Suprapubic skin (tissue), 4 donors: ENCODE measurements around the gene PAGE2. TPM values are rescaled to one million over a fixed set of nuclear protein-coding genes. Genes with fewer than 3 reads are reported as not detected.

Source experiments
- DNase-seq, 2 donors: peaks; one replicate each; pipeline ENCODE4 v3.0.0-alpha.2; 2019; ENCODE audit warnings: low spot score in 2 of 2
- H3K27ac ChIP-seq: fragments of 200-600 bp; sonication (generic); one replicate; pipeline ENCODE4 v1.5.1; 2019
- H3K27me3 ChIP-seq: fragments of 200-600 bp; sonication (generic); one replicate; pipeline ENCODE4 v1.5.1; 2019
- H3K36me3 ChIP-seq: fragments of 200-600 bp; sonication (generic); one replicate; pipeline ENCODE4 v1.5.1; 2019
- H3K4me1 ChIP-seq: fragments of 200-600 bp; sonication (generic); one replicate; pipeline ENCODE4 v1.5.1; 2019
- H3K4me3 ChIP-seq: fragments of 200-600 bp; sonication (generic); one replicate; pipeline ENCODE4 v1.5.1; 2019; ENCODE audit warnings: mild to moderate bottlenecking
- H3K9me3 ChIP-seq: fragments of 200-600 bp; sonication (generic); one replicate; pipeline ENCODE4 v1.5.1; 2019
- EP300 ChIP-seq: sonication (generic); formaldehyde crosslinking; IDR thresholded peaks from one replicate; pipeline ENCODE4 v1.6.1; 2017; ENCODE audit warnings: antibody characterized with exemption
- POLR2A ChIP-seq, 2 donors: fragments of 450-650 bp; IDR thresholded peaks; one replicate each; pipeline ENCODE4 v1.6.1; 2017; ENCODE audit warnings: antibody characterized with exemption in 2 of 2, mild to moderate bottlenecking in 2 of 2, moderate library complexity in 2 of 2
- POLR2AphosphoS5 ChIP-seq, 3 donors: sonication (generic); formaldehyde crosslinking; IDR thresholded peaks; one replicate each; pipeline ENCODE4 v1.6.1; 2017; ENCODE audit warnings: antibody characterized with exemption in 3 of 3
- WGBS: methylation state at CpG from one replicate; pipeline ENCODE4 v1.1.5; 2018; 5-methylcytosine and 5-hydroxymethylcytosine counted together
- total RNA-seq, 4 donors: library from RNA; depleted of rRNA; stranded (reverse); fragments of >200 nt; gene quantifications; one replicate each; pipeline ENCODE4 v1.1.0, GENCODE V29; 2016
- TF ChIP-seq, protein P1 (sequence below), 2 donors: fragments of 200-600 bp in 1 of 2; fragments of 450-650 bp in 1 of 2; sonication (generic) in 1 of 2; IDR thresholded peaks; one replicate each; pipeline ENCODE4 v1.5.1; 2016 to 2019; ENCODE audit warnings: antibody characterized with exemption in 2 of 2, mild to moderate bottlenecking in 1 of 2, moderate library complexity in 1 of 2

Gene PAGE2
- total RNA-seq, 4 donors from 2014 or later: not detected

DNA sequence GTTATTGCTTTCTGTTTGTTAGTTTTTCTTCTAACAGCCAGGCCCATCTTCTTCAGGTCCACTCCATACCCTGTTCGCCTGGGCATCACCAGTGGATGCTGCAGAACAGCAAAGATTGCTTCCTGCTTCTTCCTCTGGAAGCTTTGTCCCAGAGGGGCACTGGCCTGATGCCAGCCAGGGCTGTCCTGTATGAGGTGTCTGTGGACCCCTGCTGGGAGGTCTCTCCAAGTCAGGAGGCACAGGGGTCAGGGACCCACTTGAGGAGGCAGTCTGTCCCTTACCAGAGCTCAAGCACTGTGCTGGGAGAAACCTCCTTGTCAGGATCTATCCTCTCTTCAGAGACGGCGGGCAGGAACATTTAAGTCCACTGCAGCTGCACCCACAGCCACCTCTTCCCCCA is 16.5 kb upstream of the PAGE2 start:
- no peaks in the 10 kb centered on the region for H3K9me3 ChIP-seq
- H3K36me3 ChIP-seq: no peaks in the 10 kb centered on the region
- no peak overlapping the region for H3K4me3 ChIP-seq
- DNase-seq: no peak
- no peak overlapping the region for H3K27ac ChIP-seq
- no peaks in the 10 kb centered on the region for H3K27me3 ChIP-seq
- H3K4me1 ChIP-seq: no peaks in the 10 kb centered on the region
- TF ChIP-seq POLR2AphosphoS5 (IDR thresholded peaks at IDR 0.05): no peak
- TF ChIP-seq POLR2A (IDR thresholded peaks at IDR 0.05): no peak
- no peak for TF ChIP-seq EP300
- TF ChIP-seq, protein P1, sequence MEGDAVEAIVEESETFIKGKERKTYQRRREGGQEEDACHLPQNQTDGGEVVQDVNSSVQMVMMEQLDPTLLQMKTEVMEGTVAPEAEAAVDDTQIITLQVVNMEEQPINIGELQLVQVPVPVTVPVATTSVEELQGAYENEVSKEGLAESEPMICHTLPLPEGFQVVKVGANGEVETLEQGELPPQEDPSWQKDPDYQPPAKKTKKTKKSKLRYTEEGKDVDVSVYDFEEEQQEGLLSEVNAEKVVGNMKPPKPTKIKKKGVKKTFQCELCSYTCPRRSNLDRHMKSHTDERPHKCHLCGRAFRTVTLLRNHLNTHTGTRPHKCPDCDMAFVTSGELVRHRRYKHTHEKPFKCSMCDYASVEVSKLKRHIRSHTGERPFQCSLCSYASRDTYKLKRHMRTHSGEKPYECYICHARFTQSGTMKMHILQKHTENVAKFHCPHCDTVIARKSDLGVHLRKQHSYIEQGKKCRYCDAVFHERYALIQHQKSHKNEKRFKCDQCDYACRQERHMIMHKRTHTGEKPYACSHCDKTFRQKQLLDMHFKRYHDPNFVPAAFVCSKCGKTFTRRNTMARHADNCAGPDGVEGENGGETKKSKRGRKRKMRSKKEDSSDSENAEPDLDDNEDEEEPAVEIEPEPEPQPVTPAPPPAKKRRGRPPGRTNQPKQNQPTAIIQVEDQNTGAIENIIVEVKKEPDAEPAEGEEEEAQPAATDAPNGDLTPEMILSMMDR (IDR thresholded peaks at IDR 0.05): no peak
- WGBS: 85% methylated on average over 3 of the region's 3 CpGs

DNA sequence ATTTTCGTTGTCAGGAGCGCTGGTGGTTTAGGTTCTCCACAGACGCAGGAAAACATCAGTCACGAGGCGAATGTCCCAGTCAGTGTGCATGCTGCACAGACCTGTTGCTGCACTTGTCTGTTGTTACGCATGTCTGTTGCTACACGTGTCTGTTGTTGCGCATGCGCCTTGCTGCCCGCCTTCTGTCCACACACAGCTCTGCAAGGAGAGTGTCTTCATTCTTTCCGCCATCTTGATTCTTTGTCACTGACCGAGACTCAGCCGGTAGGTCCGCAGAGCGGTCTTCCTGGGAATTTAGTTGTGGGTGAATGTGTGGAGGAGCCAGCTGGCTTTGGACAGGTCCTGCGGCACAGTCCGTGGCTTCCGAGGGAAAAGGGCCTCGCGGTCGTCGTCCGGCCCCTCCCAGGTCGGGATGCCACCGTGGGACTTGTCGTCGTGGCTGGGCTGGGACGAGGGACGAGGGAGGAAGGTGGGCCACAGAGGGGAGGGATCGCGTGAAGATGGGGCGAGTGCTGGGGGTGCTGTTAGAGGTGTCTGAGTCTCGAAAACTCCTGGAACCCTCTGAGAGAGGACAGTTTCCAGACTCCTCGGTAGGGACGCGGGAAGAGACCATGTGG is 13.9 kb upstream of the PAGE2 start, which contains the start of gene PAGE2B:
PAGE2B (plus strand) TSS at position 180 of the 617 bp plus-strand sequence. CDS start 1,012 bp downstream, outside the sequence.
- no peak within 1 kb of the TSS for H3K4me3 ChIP-seq
- no peaks in the 10 kb centered on the region for H3K36me3 ChIP-seq
- no peaks in the 10 kb centered on the region for H3K4me1 ChIP-seq
- no peak within 1 kb of the TSS for H3K27ac ChIP-seq
- 86% methylated on average over 33 of the region's 36 CpGs for WGBS
- no peaks in the 10 kb centered on the region for H3K27me3 ChIP-seq
- TF ChIP-seq EP300 (no peak), POLR2A (IDR thresholded peaks at IDR 0.05) (no peak), POLR2AphosphoS5 (IDR thresholded peaks at IDR 0.05) (no peak)
- TF ChIP-seq, protein P1 (IDR thresholded peaks at IDR 0.05): no peak
- no peaks in the 10 kb centered on the region for H3K9me3 ChIP-seq
- DNase-seq: no peak

DNA sequence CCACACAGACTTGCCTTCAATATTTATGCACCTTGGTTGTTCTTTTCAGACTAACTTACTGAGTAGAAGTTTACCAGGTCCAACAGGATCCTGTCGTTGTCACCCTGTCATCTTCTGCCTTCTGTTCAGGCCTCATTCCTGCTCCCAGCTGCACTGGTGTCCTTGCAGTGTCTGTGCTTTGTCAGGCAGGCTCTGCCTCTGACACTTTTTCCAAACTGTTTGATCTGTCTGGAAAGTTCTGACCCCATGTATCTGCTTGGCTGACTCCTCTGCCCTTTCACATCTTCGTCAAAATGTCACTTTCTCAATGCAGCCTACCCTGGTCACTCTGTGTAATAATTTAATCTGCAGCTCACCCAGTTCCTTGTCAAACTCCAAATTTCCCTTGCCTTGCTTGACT is 9.9 kb downstream of the PAGE2 start:
- no peak overlapping the region for H3K4me3 ChIP-seq
- WGBS: 40% methylated on average over 2 of the region's 2 CpGs
- TF ChIP-seq, protein P1 (IDR thresholded peaks at IDR 0.05): no peak
- TF ChIP-seq EP300 (no peak), POLR2AphosphoS5 (IDR thresholded peaks at IDR 0.05) (no peak), POLR2A (IDR thresholded peaks at IDR 0.05) (no peak)
- H3K27me3 ChIP-seq: no peaks in the 10 kb centered on the region
- H3K27ac ChIP-seq: no peak overlapping the region
- DNase-seq: no peak
- no peaks in the 10 kb centered on the region for H3K4me1 ChIP-seq
- no peaks in the 10 kb centered on the region for H3K36me3 ChIP-seq
- H3K9me3 ChIP-seq: no peaks in the 10 kb centered on the region

DNA sequence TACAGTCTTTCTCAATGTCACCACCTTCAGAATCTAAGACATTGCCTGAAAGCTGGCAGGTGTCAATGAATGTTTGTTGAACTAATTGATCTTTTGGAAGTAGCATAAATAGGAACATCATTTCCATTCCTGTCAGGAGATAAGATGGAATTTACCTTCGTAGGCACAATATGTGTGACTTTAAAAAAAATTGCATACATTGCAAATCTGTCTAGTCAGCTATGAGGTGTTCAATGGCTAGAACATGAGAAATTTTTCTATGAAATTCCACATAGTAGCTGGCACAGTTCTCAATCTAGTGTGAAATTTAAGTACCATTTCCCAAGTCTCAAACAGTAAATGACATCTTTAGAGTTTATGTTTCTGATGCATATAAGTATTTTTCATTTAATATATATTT is 10.3 kb downstream of the PAGE2 start:
- Histone ChIP-seq H3K27me3 (no peaks in the 10 kb centered on the region), H3K4me3 (no peak overlapping the region), H3K36me3 (no peaks in the 10 kb centered on the region), H3K27ac (no peak overlapping the region), H3K4me1 (no peaks in the 10 kb centered on the region), H3K9me3 (no peaks in the 10 kb centered on the region)
- DNase-seq: no peak
- 41% methylated on average over 1 of the region's 1 CpG for WGBS
- TF ChIP-seq POLR2A (IDR thresholded peaks at IDR 0.05) (no peak), EP300 (no peak), POLR2AphosphoS5 (IDR thresholded peaks at IDR 0.05) (no peak)
- TF ChIP-seq, protein P1 (IDR thresholded peaks at IDR 0.05): no peak

DNA sequence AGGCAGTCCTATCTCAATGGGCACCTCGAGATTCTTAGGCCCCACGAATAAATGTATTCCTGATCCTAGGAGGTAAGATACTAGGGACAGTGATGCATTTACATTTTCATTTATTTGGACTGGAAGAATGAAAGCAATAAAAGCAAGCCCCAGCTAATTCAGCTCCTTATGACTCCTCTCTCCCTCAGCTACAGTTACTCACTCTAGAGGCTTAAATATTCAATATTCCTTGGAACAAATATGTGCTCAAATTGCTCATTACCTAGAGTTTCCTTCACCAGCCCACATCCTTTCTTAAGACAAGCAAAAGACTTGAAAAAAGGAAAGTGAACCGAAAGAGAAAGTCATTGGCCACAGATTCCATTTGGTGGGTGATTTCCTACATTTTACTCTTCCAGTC is 13.9 kb downstream of the PAGE2 start:
- H3K27ac ChIP-seq: no peak overlapping the region
- no peaks in the 10 kb centered on the region for H3K27me3 ChIP-seq
- no peak for DNase-seq
- H3K9me3 ChIP-seq: no peaks in the 10 kb centered on the region
- TF ChIP-seq, protein P1 (IDR thresholded peaks at IDR 0.05): no peak
- no peak for TF ChIP-seq POLR2A (IDR thresholded peaks at IDR 0.05)
- no peak for TF ChIP-seq POLR2AphosphoS5 (IDR thresholded peaks at IDR 0.05)
- no peak for TF ChIP-seq EP300
- no peak overlapping the region for H3K4me3 ChIP-seq
- 63% methylated on average over 3 of the region's 3 CpGs for WGBS
- H3K4me1 ChIP-seq: no peaks in the 10 kb centered on the region
- H3K36me3 ChIP-seq: no peaks in the 10 kb centered on the region
